Neural progenitor cell (in vitro differentiated cells): ENCODE measurements around the gene CXCL6.

Experiments used
- EZH2 ChIP-seq: fragments of 200-600 bp; sonication (generic); IDR thresholded peaks from 2 replicates; pipeline ENCODE4 v1.6.1; 2017; ENCODE audit warnings: antibody characterized with exemption, mild to moderate bottlenecking, moderate library complexity
- EZH2phosphoT487 ChIP-seq: fragments of 200-600 bp; sonication (generic); IDR thresholded peaks from 2 replicates; pipeline ENCODE4 v1.6.1; 2017; ENCODE audit warnings: antibody characterized with exemption
- TF ChIP-seq, protein P1 (sequence below): fragments of 200-600 bp; sonication (generic); IDR thresholded peaks from 2 replicates; pipeline ENCODE4 v1.5.1; 2017; ENCODE audit warnings: antibody characterized with exemption, mild to moderate bottlenecking

DNA sequence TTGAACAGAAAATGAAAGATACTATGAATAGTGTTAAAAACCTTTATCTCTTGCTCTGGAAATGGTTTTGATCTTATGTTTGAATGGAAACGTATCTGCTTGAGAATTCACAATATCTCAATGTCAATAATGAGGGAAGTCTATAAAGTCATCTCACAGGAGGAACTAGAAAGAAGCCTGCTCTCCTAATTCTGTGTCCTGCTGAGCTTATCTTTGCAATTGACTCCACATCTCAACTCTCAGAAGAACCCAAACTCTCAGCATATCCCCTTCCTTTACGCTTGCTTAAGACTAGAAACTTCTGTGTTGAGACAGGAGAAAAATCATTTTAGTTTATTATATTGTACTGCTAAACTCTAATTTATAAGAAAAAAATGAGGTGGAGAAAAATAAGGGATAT, 8.3 kb downstream of the CXCL6 start:
- TF ChIP-seq, protein P1, sequence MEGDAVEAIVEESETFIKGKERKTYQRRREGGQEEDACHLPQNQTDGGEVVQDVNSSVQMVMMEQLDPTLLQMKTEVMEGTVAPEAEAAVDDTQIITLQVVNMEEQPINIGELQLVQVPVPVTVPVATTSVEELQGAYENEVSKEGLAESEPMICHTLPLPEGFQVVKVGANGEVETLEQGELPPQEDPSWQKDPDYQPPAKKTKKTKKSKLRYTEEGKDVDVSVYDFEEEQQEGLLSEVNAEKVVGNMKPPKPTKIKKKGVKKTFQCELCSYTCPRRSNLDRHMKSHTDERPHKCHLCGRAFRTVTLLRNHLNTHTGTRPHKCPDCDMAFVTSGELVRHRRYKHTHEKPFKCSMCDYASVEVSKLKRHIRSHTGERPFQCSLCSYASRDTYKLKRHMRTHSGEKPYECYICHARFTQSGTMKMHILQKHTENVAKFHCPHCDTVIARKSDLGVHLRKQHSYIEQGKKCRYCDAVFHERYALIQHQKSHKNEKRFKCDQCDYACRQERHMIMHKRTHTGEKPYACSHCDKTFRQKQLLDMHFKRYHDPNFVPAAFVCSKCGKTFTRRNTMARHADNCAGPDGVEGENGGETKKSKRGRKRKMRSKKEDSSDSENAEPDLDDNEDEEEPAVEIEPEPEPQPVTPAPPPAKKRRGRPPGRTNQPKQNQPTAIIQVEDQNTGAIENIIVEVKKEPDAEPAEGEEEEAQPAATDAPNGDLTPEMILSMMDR = no peak
- TF ChIP-seq EZH2 = no peak
- no peak for TF ChIP-seq EZH2phosphoT487
